ENCODE results near the gene MDH1. TPM values are rescaled to one million over a fixed set of nuclear protein-coding genes. Genes with fewer than 3 reads are reported as not detected.
"Not testable (repeated sequence)": the region's sequence is repeated elsewhere in the genome, so short reads cannot be mapped to it uniquely, and the experiment has no call there.

Gene MDH1
- total RNA-seq, 1 donor from 2014 or later: 103 TPM

DNA sequence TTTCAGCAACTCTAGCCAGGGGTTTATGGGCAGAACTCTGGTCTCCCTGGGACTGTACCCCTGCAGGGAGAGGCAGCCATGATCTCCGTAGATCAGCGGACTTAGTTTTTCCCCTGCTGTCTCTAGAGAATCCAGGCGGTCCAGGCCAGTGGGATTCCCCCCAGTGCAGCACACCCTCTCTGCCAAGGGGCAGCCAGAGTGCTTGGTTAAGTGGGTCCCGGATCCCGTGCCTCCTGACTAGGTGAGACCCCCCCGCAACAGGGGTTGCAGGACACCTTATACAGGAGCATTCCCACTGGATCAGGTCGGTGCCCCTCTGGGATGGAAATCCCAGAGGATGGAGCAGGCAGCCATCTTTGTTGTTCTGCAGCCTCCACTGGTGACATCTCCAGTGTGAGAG lies 33.5 kb upstream of the MDH1 start:
- DNase-seq (ENCODE audit: low spot score): peak; percentile 75
- Mint-ChIP-seq H3K9me3 (ENCODE audit: low read depth) (peaks cover 32% of the 10 kb centered on the region), H3K27me3 (ENCODE audit: low read depth) (no peaks in the 10 kb centered on the region), H3K4me3 (ENCODE audit: unreplicated experiment) (no peak overlapping the region), H3K36me3 (ENCODE audit: low read depth) (peaks cover 18% of the 10 kb centered on the region), H3K4me1 (ENCODE audit: low read depth) (peaks cover 18% of the 10 kb centered on the region), H3K27ac (ENCODE audit: unreplicated experiment) (no peak overlapping the region)
- no peak for TF ChIP-seq CTCF (IDR thresholded peaks at IDR 0.05)

GRCh38 chr2:63555931-63556330 lies 32.8 kb upstream of the MDH1 start:
- peaks cover 36% of the 10 kb centered on the region for H3K9me3 Mint-ChIP-seq (ENCODE audit: low read depth)
- peaks cover 18% of the 10 kb centered on the region for H3K4me1 Mint-ChIP-seq (ENCODE audit: low read depth)
- no peak overlapping the region for H3K27ac Mint-ChIP-seq (ENCODE audit: unreplicated experiment)
- H3K4me3 Mint-ChIP-seq (ENCODE audit: unreplicated experiment): no peak overlapping the region
- no peak for TF ChIP-seq CTCF (IDR thresholded peaks at IDR 0.05)
- H3K27me3 Mint-ChIP-seq (ENCODE audit: low read depth): no peaks in the 10 kb centered on the region
- H3K36me3 Mint-ChIP-seq (ENCODE audit: low read depth): peaks cover 22% of the 10 kb centered on the region
- no peak for DNase-seq (ENCODE audit: low spot score)

DNA sequence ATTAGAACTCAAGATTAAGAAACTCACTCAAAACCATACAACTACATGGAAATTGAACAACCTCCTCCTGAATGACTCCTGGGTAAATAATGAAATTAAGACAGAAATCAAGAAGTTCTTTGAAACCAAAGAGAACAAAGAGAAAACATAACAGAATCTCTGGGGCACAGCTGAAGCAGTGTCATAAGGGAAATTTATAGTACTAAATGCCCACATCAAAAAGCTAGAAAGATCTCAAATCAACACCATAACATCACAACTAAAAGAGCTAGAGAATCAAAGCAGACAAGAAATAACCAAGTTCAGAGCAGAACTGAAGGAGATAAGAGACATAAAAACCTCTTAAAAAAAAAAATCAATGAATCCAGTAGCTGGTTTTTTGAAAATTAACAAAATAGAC lies 30.9 kb upstream of the MDH1 start:
- H3K27ac Mint-ChIP-seq (ENCODE audit: unreplicated experiment); DNase-seq (ENCODE audit: low spot score); H3K4me3 Mint-ChIP-seq (ENCODE audit: unreplicated experiment); H3K27me3 Mint-ChIP-seq (ENCODE audit: low read depth): not testable (repeated sequence)
- Mint-ChIP-seq H3K9me3 (ENCODE audit: low read depth) (peaks cover 33% of the 10 kb centered on the region), H3K36me3 (ENCODE audit: low read depth) (peaks cover 28% of the 10 kb centered on the region), H3K4me1 (ENCODE audit: low read depth) (peaks cover 13% of the 10 kb centered on the region)

- H3K36me3 Mint-ChIP-seq (ENCODE audit: low read depth): peaks cover 28% of the 10 kb centered on the region
Measured at GRCh38 chr2:63558922-63559321, 29.8 kb upstream of the MDH1 start.

GRCh38 chr2:63562751-63563150 lies 26.0 kb upstream of the MDH1 start:
- Mint-ChIP-seq H3K4me1 (ENCODE audit: low read depth) (no peaks in the 10 kb centered on the region), H3K4me3 (ENCODE audit: unreplicated experiment) (no peak overlapping the region), H3K36me3 (ENCODE audit: low read depth) (peaks cover 19% of the 10 kb centered on the region), H3K27me3 (ENCODE audit: low read depth) (no peaks in the 10 kb centered on the region), H3K27ac (ENCODE audit: unreplicated experiment) (no peak overlapping the region), H3K9me3 (ENCODE audit: low read depth) (peaks cover 21% of the 10 kb centered on the region)
- TF ChIP-seq CTCF (IDR thresholded peaks at IDR 0.05): no peak
- no peak for DNase-seq (ENCODE audit: low spot score)

More at GRCh38 chr2:63558922-63559321, 29.8 kb upstream of the MDH1 start:
- H3K27me3 Mint-ChIP-seq (ENCODE audit: low read depth); DNase-seq (ENCODE audit: low spot score); H3K4me3 Mint-ChIP-seq (ENCODE audit: unreplicated experiment); H3K27ac Mint-ChIP-seq (ENCODE audit: unreplicated experiment); H3K4me1 Mint-ChIP-seq (ENCODE audit: low read depth): not testable (repeated sequence)
- H3K9me3 Mint-ChIP-seq (ENCODE audit: low read depth): peaks cover 33% of the 10 kb centered on the region

DNA sequence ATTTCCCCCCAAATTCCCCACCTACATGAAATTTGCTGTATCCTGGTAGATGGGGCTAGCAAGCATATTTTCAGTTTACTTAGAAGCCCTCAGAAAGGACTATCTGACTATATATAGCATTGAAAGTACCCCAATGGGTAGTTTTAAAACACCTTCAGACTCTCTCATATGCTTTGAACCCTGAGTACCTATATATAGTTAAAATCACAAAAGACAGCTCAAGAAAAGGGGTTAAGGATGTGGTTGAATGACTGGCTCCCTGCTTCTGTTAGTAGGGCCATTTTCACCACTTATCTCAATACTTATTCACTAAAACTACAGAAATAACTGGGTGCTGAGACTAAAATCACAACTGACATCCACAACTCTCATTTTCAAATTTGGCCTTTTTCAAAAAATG lies 19.0 kb upstream of the MDH1 start:
- no peak for DNase-seq (ENCODE audit: low spot score)
- H3K27me3 Mint-ChIP-seq (ENCODE audit: low read depth): no peaks in the 10 kb centered on the region
- H3K4me3 Mint-ChIP-seq (ENCODE audit: unreplicated experiment): no peak overlapping the region
- no peak overlapping the region for H3K27ac Mint-ChIP-seq (ENCODE audit: unreplicated experiment)
- peaks cover 10% of the 10 kb centered on the region for H3K9me3 Mint-ChIP-seq (ENCODE audit: low read depth)
- no peaks in the 10 kb centered on the region for H3K36me3 Mint-ChIP-seq (ENCODE audit: low read depth)
- peaks cover 7% of the 10 kb centered on the region for H3K4me1 Mint-ChIP-seq (ENCODE audit: low read depth)
- no peak for TF ChIP-seq CTCF (IDR thresholded peaks at IDR 0.05)
